Neural progenitor cell (in vitro differentiated cells): ENCODE results near the gene TRIO. TPM values are rescaled to one million over a fixed set of nuclear protein-coding genes. Genes with fewer than 3 reads are reported as not detected.

Experiments
- DNase-seq: peaks from one replicate; pipeline ENCODE4 v3.0.0-alpha.2; 2016; ENCODE audit warnings: low spot score
- H2AFZ ChIP-seq: fragments of 200-600 bp; sonication (generic); replicated peaks from 2 replicates; pipeline ENCODE4 v1.6.1; 2016; ENCODE audit warnings: antibody characterized with exemption
- H3F3A ChIP-seq: fragments of 200-600 bp; sonication (generic); 2 replicates; pipeline ENCODE4 v1.6.1; 2016; ENCODE audit warnings: antibody characterized with exemption, low read depth
- H3K27ac ChIP-seq: fragments of 200-600 bp; sonication (generic); 2 replicates; pipeline ENCODE4 v1.5.1; 2016; ENCODE audit warnings: mild to moderate bottlenecking
- H3K27me3 ChIP-seq: fragments of 200-600 bp; sonication (generic); 2 replicates; pipeline ENCODE4 v1.6.1; 2016; ENCODE audit warnings: mild to moderate bottlenecking, moderate library complexity
- H3K36me3 ChIP-seq: fragments of 200-600 bp; sonication (generic); 2 replicates; pipeline ENCODE4 v1.5.1; 2016
- H3K4me1 ChIP-seq: fragments of 200-600 bp; sonication (generic); 2 replicates; pipeline ENCODE4 v1.6.1; 2016; ENCODE audit warnings: mixed run types
- H3K4me2 ChIP-seq: fragments of 200-600 bp; sonication (generic); 2 replicates; pipeline ENCODE4 v1.6.1; 2016
- H3K4me3 ChIP-seq: fragments of 200-600 bp; sonication (generic); 2 replicates; pipeline ENCODE4 v1.5.1; 2016
- H3K79me2 ChIP-seq: fragments of 200-600 bp; sonication (generic); 2 replicates; pipeline ENCODE4 v1.6.1; 2016; ENCODE audit warnings: low read depth
- H3K9ac ChIP-seq: fragments of 200-600 bp; sonication (generic); 2 replicates; pipeline ENCODE4 v1.6.1; 2016
- H3K9me3 ChIP-seq: fragments of 200-600 bp; sonication (generic); 2 replicates; pipeline ENCODE4 v1.5.1; 2016; ENCODE audit warnings: low read depth
- H4K20me1 ChIP-seq: fragments of 200-600 bp; sonication (generic); 2 replicates; pipeline ENCODE4 v1.6.1; 2016; ENCODE audit warnings: low read depth
- H3K27ac Mint-ChIP-seq: 3 replicates; pipeline ENCODE4 v1.8.0; 2021; ENCODE audit warnings: mixed read lengths
- H3K27me3 Mint-ChIP-seq: 2 replicates; pipeline ENCODE4 v1.8.0; 2022; ENCODE audit warnings: low read depth, mild to moderate bottlenecking, inconsistent platforms, moderate library complexity, mixed read lengths; ENCODE audit not compliant: insufficient read depth
- H3K36me3 Mint-ChIP-seq: 3 replicates; pipeline ENCODE4 v1.8.0; 2021; ENCODE audit warnings: mixed read lengths
- H3K4me1 Mint-ChIP-seq: 3 replicates; pipeline ENCODE4 v1.8.0; 2021; ENCODE audit warnings: mixed read lengths
- H3K4me3 Mint-ChIP-seq: 3 replicates; pipeline ENCODE4 v1.8.0; 2021; ENCODE audit warnings: mild to moderate bottlenecking, moderate library complexity, mixed read lengths
- H3K9me3 Mint-ChIP-seq: 3 replicates; pipeline ENCODE4 v1.8.0; 2020; ENCODE audit warnings: mixed read lengths
- CTCF ChIP-seq: fragments of 200-600 bp; sonication (generic); IDR thresholded peaks from 2 replicates; pipeline ENCODE4 v1.5.1; 2017; ENCODE audit warnings: antibody characterized with exemption, mild to moderate bottlenecking
- EZH2 ChIP-seq: fragments of 200-600 bp; sonication (generic); IDR thresholded peaks from 2 replicates; pipeline ENCODE4 v1.6.1; 2017; ENCODE audit warnings: antibody characterized with exemption, mild to moderate bottlenecking, moderate library complexity
- EZH2phosphoT487 ChIP-seq: fragments of 200-600 bp; sonication (generic); IDR thresholded peaks from 2 replicates; pipeline ENCODE4 v1.6.1; 2017; ENCODE audit warnings: antibody characterized with exemption
- total RNA-seq: library from RNA; depleted of rRNA; stranded (reverse); fragments of >200 nt; gene quantifications from 2 replicates; pipeline ENCODE4 v1.2.3, GENCODE V29; 2015; ENCODE audit warnings: low replicate concordance

Gene TRIO
- total RNA-seq, 1 donor from 2014 or later = 84.7 TPM

- no peak for DNase-seq
- H3K4me1 ChIP-seq = peaks cover 39% of the 10 kb centered on the region
- H3K27ac ChIP-seq = no peak overlapping the region
- H3K9me3 ChIP-seq = no peaks in the 10 kb centered on the region
- peaks cover 27% of the 10 kb centered on the region for H3K4me1 Mint-ChIP-seq
- no peaks in the 10 kb centered on the region for H3K27me3 ChIP-seq
- no peak overlapping the region for H3K4me2 ChIP-seq
- H4K20me1 ChIP-seq = peaks cover 91% of the 10 kb centered on the region
- no peaks in the 10 kb centered on the region for H3K27me3 Mint-ChIP-seq
- no peaks in the 10 kb centered on the region for H3F3A ChIP-seq
- no peak overlapping the region for H3K27ac Mint-ChIP-seq
- H3K9me3 Mint-ChIP-seq = peaks cover 3% of the 10 kb centered on the region
- no peak overlapping the region for H2AFZ ChIP-seq
- no peak overlapping the region for H3K4me3 ChIP-seq
- TF ChIP-seq CTCF (no peak), EZH2 (no peak), EZH2phosphoT487 (no peak)
- H3K4me3 Mint-ChIP-seq = no peak overlapping the region
- peaks cover 95% of the 10 kb centered on the region for H3K79me2 ChIP-seq
- H3K36me3 ChIP-seq = no peaks in the 10 kb centered on the region
- H3K9ac ChIP-seq = no peak overlapping the region
- peaks cover 5% of the 10 kb centered on the region for H3K36me3 Mint-ChIP-seq
Measured at GRCh38 chr5:14211818-14212803, 69.0 kb downstream of the TRIO start.

- H3K9me3 Mint-ChIP-seq = peaks cover 3% of the 10 kb centered on the region
- H3K36me3 Mint-ChIP-seq = peaks cover 5% of the 10 kb centered on the region
- Histone ChIP-seq H3F3A (no peaks in the 10 kb centered on the region), H3K27me3 (no peaks in the 10 kb centered on the region), H3K9me3 (no peaks in the 10 kb centered on the region), H3K9ac (no peak overlapping the region), H3K4me3 (no peak overlapping the region), H2AFZ (no peak overlapping the region), H4K20me1 (peaks cover 96% of the 10 kb centered on the region), H3K79me2 (peaks cover 97% of the 10 kb centered on the region), H3K4me1 (peaks cover 44% of the 10 kb centered on the region), H3K36me3 (no peaks in the 10 kb centered on the region), H3K27ac (no peak overlapping the region), H3K4me2 (no peak overlapping the region)
- H3K27me3 Mint-ChIP-seq = no peaks in the 10 kb centered on the region
- peaks cover 31% of the 10 kb centered on the region for H3K4me1 Mint-ChIP-seq
- no peak overlapping the region for H3K4me3 Mint-ChIP-seq
- no peak for DNase-seq
- H3K27ac Mint-ChIP-seq = peak overlapping the region; percentile 65
- TF ChIP-seq EZH2phosphoT487 (no peak), CTCF (no peak), EZH2 (no peak)
Measured at GRCh38 chr5:14212838-14213237, 69.7 kb downstream of the TRIO start.

GRCh38 chr5:14213253-14213652 is 70.1 kb downstream of the TRIO start:
- Mint-ChIP-seq H3K36me3 (peaks cover 5% of the 10 kb centered on the region), H3K9me3 (peaks cover 3% of the 10 kb centered on the region), H3K4me3 (no peak overlapping the region), H3K27ac (no peak overlapping the region), H3K27me3 (no peaks in the 10 kb centered on the region), H3K4me1 (peaks cover 34% of the 10 kb centered on the region)
- Histone ChIP-seq H3K9ac (no peak overlapping the region), H2AFZ (no peak overlapping the region), H3K4me3 (no peak overlapping the region), H3K4me1 (peaks cover 48% of the 10 kb centered on the region), H4K20me1 (peaks cover 96% of the 10 kb centered on the region), H3K27me3 (no peaks in the 10 kb centered on the region), H3K36me3 (no peaks in the 10 kb centered on the region), H3K27ac (no peak overlapping the region), H3K79me2 (peaks cover 97% of the 10 kb centered on the region), H3F3A (no peaks in the 10 kb centered on the region), H3K9me3 (no peaks in the 10 kb centered on the region), H3K4me2 (no peak overlapping the region)
- no peak for DNase-seq
- TF ChIP-seq EZH2phosphoT487 (no peak), CTCF (no peak), EZH2 (no peak)
